ENCODE measurements around the gene DENR. TPM values are rescaled to one million over a fixed set of nuclear protein-coding genes. Genes with fewer than 3 reads are reported as not detected.

The DENR gene
- total RNA-seq, 1 experiment from 2014 or later: 83.2 TPM

DNA sequence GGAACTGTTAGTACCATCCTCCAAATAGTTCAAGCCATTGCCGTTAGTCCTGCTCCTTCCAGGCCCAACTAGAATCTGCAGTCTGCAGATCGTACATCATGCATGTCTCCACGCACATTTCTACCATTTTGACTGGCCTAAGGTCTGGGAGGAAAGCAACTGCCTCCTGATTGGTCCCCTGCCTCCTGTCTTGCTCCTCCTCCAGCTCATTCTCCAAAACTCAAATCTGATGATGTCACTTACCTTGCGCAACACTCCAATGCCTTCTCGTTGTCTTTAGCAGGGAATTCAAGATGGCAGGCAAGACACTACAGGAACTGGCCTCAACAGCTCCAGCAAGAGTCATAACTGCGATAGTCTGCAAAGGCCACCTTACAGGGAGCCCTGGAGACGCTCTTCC lies 12.3 kb upstream of the DENR start:
- Mint-ChIP-seq H3K27ac (ENCODE audit: unreplicated experiment) (no peak overlapping the region), H3K9me3 (ENCODE audit: unreplicated experiment) (no peaks in the 10 kb centered on the region), H3K4me1 (ENCODE audit: low read depth, unreplicated experiment) (no peaks in the 10 kb centered on the region), H3K4me3 (ENCODE audit: unreplicated experiment) (no peak overlapping the region), H3K27me3 (ENCODE audit: insufficient read depth, unreplicated experiment) (no peaks in the 10 kb centered on the region), H3K36me3 (ENCODE audit: insufficient read depth, unreplicated experiment) (no peaks in the 10 kb centered on the region)
- Histone ChIP-seq H3K27me3 (replicated peaks; ENCODE audit: control insufficient read depth, insufficient read depth, low read length) (no peaks in the 10 kb centered on the region), H3K9me3 (no peaks in the 10 kb centered on the region; the same call in 1 of the 2 replicates), H3K4me1 (no peaks in the 10 kb centered on the region), H3K4me3 (ENCODE audit: low read depth, low read length) (no peak overlapping the region), H3K36me3 (ENCODE audit: control insufficient read depth, insufficient read depth, low read length) (no peaks in the 10 kb centered on the region)
- intact Hi-C loops (cut with micrococcal nuclease; ENCODE audit: unreplicated experiment): no loop called here
- BruUV-seq (replicated peaks): no TSS peak
- DNase-seq: no peak
- POLR2A ChIA-PET: no interaction called here
- CTCF ChIA-PET: interaction anchor here (0.6 kb wide), 1 partner anchor 9 kb away, joined by 3 read pairs; no protein-coding TSS in a partner anchor
- no peak for TF ChIP-seq CTCF (IDR thresholded peaks at IDR 0.05; ENCODE audit: insufficient read depth in 1 of 2, low read depth in 1 of 2, low read length in 1 of 2, severe bottlenecking in 1 of 2, unreplicated experiment in 1 of 2)

- Mint-ChIP-seq H3K4me1 (ENCODE audit: low read depth, unreplicated experiment) (peaks cover 7% of the 10 kb centered on the region), H3K36me3 (ENCODE audit: insufficient read depth, unreplicated experiment) (no peaks in the 10 kb centered on the region), H3K4me3 (ENCODE audit: unreplicated experiment) (no peak overlapping the region), H3K9me3 (ENCODE audit: unreplicated experiment) (no peaks in the 10 kb centered on the region), H3K27me3 (ENCODE audit: insufficient read depth, unreplicated experiment) (no peaks in the 10 kb centered on the region), H3K27ac (ENCODE audit: unreplicated experiment) (no peak overlapping the region)
- Histone ChIP-seq H3K4me1 (no peaks in the 10 kb centered on the region; the same call in 1 of the 2 replicates), H3K27me3 (replicated peaks; ENCODE audit: control insufficient read depth, insufficient read depth, low read length) (no peaks in the 10 kb centered on the region), H3K36me3 (ENCODE audit: control insufficient read depth, insufficient read depth, low read length) (no peaks in the 10 kb centered on the region), H3K4me3 (ENCODE audit: low read depth, low read length) (no peak overlapping the region), H3K9me3 (no peaks in the 10 kb centered on the region; the same call in 1 of the 2 replicates)
- POLR2A ChIA-PET: no interaction called here
- intact Hi-C loops (cut with micrococcal nuclease; ENCODE audit: unreplicated experiment): no loop called here
- no TSS peak for BruUV-seq (replicated peaks)
- no peak for DNase-seq
- TF ChIP-seq CTCF (IDR thresholded peaks at IDR 0.05; ENCODE audit: insufficient read depth in 1 of 2, low read depth in 1 of 2, low read length in 1 of 2, severe bottlenecking in 1 of 2, unreplicated experiment in 1 of 2): no peak
- CTCF ChIA-PET: interaction anchor here (0.6 kb wide), 1 partner anchor 104 kb away, joined by 3 read pairs; no protein-coding TSS in a partner anchor
Observed at GRCh38 chr12:122743895-122744525, 8.6 kb upstream of the DENR start.

DNA sequence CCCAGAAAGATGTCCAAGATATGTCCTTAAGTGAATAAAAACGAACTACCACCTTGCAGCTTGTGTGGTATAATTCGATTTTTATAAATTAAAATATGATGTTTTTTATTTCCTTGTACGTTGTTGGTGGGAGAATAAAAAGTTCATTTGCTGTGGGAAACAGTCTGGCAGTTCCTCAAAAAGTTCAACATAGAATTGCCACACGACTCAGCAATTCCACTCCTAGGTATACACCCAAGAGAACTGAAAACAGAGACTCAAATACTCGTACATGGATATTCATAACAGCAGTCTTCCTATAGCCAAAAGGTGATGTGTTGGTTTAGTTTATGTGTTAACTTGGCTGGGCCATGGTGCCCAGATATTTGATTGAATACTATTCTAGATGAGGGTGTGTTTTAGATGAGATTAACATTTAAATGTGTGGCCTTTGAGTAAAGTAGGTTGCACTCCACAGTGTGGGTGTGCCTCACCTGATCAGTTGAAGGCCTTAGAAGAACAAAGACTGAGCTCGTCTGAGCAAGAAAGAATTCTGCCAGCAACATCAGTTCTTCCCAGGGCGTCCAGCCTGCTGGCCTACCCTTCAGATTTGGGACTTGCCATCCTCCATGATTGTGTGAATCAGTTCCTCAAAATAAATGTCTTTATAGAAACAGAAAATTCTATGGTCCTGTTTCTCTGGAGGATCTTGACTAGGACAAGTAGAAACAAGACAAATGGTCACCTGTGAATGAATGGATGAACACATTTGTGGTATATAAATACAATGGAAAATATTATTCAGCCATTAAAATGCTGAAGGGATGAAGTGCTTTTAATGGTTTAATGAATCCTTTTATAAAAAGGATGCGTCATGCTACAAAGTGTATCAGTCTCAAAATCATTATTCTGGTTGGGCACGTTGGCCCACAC lies 5.1 kb upstream of the DENR start:
- peaks cover 23% of the 10 kb centered on the region for H3K4me1 ChIP-seq
- Mint-ChIP-seq H3K36me3 (ENCODE audit: insufficient read depth, unreplicated experiment) (peaks cover 6% of the 10 kb centered on the region), H3K9me3 (ENCODE audit: unreplicated experiment) (no peaks in the 10 kb centered on the region), H3K4me1 (ENCODE audit: low read depth, unreplicated experiment) (peaks cover 29% of the 10 kb centered on the region), H3K27ac (ENCODE audit: unreplicated experiment) (no peak overlapping the region), H3K4me3 (ENCODE audit: unreplicated experiment) (no peak overlapping the region), H3K27me3 (ENCODE audit: insufficient read depth, unreplicated experiment) (no peaks in the 10 kb centered on the region)
- ChIA-PET CTCF (interaction anchor here (0.6 kb wide), 1 partner anchor 753 kb away, joined by 3 read pairs; no protein-coding TSS in a partner anchor), POLR2A (no interaction called here)
- H3K36me3 ChIP-seq (ENCODE audit: control insufficient read depth, insufficient read depth, low read length): no peaks in the 10 kb centered on the region
- TF ChIP-seq CTCF (IDR thresholded peaks at IDR 0.05; ENCODE audit: insufficient read depth in 1 of 2, low read depth in 1 of 2, low read length in 1 of 2, severe bottlenecking in 1 of 2, unreplicated experiment in 1 of 2): no peak
- no peak overlapping the region for H3K4me3 ChIP-seq (ENCODE audit: low read depth, low read length)
- DNase-seq: no peak
- no peaks in the 10 kb centered on the region; the same call in 1 of the 2 replicates for H3K9me3 ChIP-seq
- BruUV-seq (replicated peaks): no TSS peak
- H3K27me3 ChIP-seq (replicated peaks; ENCODE audit: control insufficient read depth, insufficient read depth, low read length): no peaks in the 10 kb centered on the region
- intact Hi-C loops (cut with micrococcal nuclease; ENCODE audit: unreplicated experiment): no loop called here
